Endothelial cell of umbilical vein (primary cell): ENCODE measurements around the gene AKAP13. TPM values are rescaled to one million over a fixed set of nuclear protein-coding genes. Genes with fewer than 3 reads are reported as not detected.

Experiments used
- BruUV-seq: library from RNA; stranded (reverse); fragments of 400-500 nt; replicated peaks from 2 replicates; lab custom pipeline; 2021; lab: Mats Ljungman, UMichigan
- CTCF ChIA-PET: fragments of 300-600, 350-600 bp; sonication (Branson Sonifier 250); formaldehyde crosslinking; loops from one replicate; lab custom pipeline; 2021; ENCODE audit warnings: antibody characterized with exemption, inconsistent platforms; lab: Charles Lee
- POLR2A ChIA-PET: fragments of 300-600, 350-600 bp; sonication (Branson Sonifier 250); formaldehyde crosslinking; loops from one replicate; lab custom pipeline; 2021; ENCODE audit warnings: antibody characterized with exemption, inconsistent platforms; lab: Charles Lee
- DNase-seq: peaks from one replicate; pipeline ENCODE4 v3.0.0-alpha.2; 2011; ENCODE audit warnings: low read depth, low spot score
- FAIRE-seq: peaks from 2 replicates; lab custom pipeline; 2011; peaks lifted over from hg19 to GRCh38; lab: Jason Lieb, UNC
- H2AFZ ChIP-seq: 2 replicates; pipeline ENCODE4 v1.6.0; 2012; ENCODE audit warnings: low read depth, low read length, control low read depth, inconsistent platforms
- H3K27ac ChIP-seq: 2 replicates; pipeline ENCODE4 v1.5.1; 2011; ENCODE audit warnings: low read depth, mild to moderate bottlenecking, control low read depth, low read length, moderate library complexity; ENCODE audit not compliant: insufficient read depth
- H3K27me3 ChIP-seq, 2 experiments: 2 replicates each; pipeline versions ENCODE4 v1.6.0 to v1.6.1; 2011; ENCODE audit warnings: low read length in 2 of 2, mixed read lengths in 1 of 2; ENCODE audit not compliant: control insufficient read depth in 2 of 2, insufficient read depth in 2 of 2
- H3K36me3 ChIP-seq, 2 experiments: 2 replicates in 1 of 2; 3 replicates in 1 of 2; pipeline ENCODE4 v1.5.1; 2011; ENCODE audit warnings: low read length in 2 of 2, mild to moderate bottlenecking in 1 of 2, moderate library complexity in 1 of 2; ENCODE audit not compliant: control insufficient read depth in 2 of 2, insufficient read depth in 2 of 2; ENCODE audit errors: extremely low read depth in 1 of 2
- H3K4me1 ChIP-seq: 3 replicates; pipeline ENCODE4 v1.5.1; 2011; ENCODE audit warnings: mild to moderate bottlenecking, low read length; ENCODE audit not compliant: control insufficient read depth, insufficient read depth; ENCODE audit errors: extremely low read depth
- H3K4me2 ChIP-seq: 2 replicates; pipeline ENCODE4 v1.6.1; 2011; ENCODE audit warnings: low read length, control low read depth, mixed read lengths; ENCODE audit not compliant: insufficient read depth
- H3K4me3 ChIP-seq, 3 experiments: fragments of 200-600 bp in 1 of 3; sonication (generic), shearing (Covaris generic) in 1 of 3; replicated peaks in 1 of 3; 2 replicates each; pipeline ENCODE4 v1.5.1; 2011 to 2016; ENCODE audit warnings: control low read depth in 3 of 3, low read length in 3 of 3, mild to moderate bottlenecking in 2 of 3, inconsistent platforms in 1 of 3, low read depth in 1 of 3, moderate library complexity in 1 of 3; ENCODE audit not compliant: insufficient read depth in 1 of 3
- H3K79me2 ChIP-seq: 2 replicates; pipeline ENCODE4 v1.6.0; 2012; ENCODE audit warnings: low read length, inconsistent platforms; ENCODE audit not compliant: control insufficient read depth, insufficient read depth
- H3K9ac ChIP-seq: replicated peaks from 2 replicates; pipeline ENCODE3; 2011; ENCODE audit warnings: low read length, control low read depth; ENCODE audit not compliant: insufficient read depth; ENCODE audit errors: extremely low read depth
- H3K9me1 ChIP-seq: replicated peaks from 3 replicates; pipeline ENCODE4 v1.6.0; 2011; ENCODE audit warnings: mild to moderate bottlenecking, low read length; ENCODE audit not compliant: control insufficient read depth, insufficient read depth; ENCODE audit errors: extremely low read depth
- H3K9me3 ChIP-seq: replicated peaks from 2 replicates; pipeline ENCODE4 v1.5.1; 2012; ENCODE audit warnings: low read length, inconsistent platforms; ENCODE audit not compliant: control insufficient read depth, insufficient read depth
- H4K20me1 ChIP-seq: replicated peaks from 2 replicates; pipeline ENCODE3; 2011; ENCODE audit warnings: mild to moderate bottlenecking, low read length; ENCODE audit not compliant: control insufficient read depth, insufficient read depth; ENCODE audit errors: extremely low read depth
- EZH2 ChIP-seq: IDR thresholded peaks from 2 replicates; pipeline ENCODE4 v1.6.1; 2012; ENCODE audit warnings: borderline replicate concordance, low read depth, mild to moderate bottlenecking, moderate library complexity, low read length, inconsistent platforms; ENCODE audit not compliant: severe bottlenecking
- FOS ChIP-seq: IDR thresholded peaks from 2 replicates; pipeline ENCODE4 v1.6.1; 2011; ENCODE audit warnings: mild to moderate bottlenecking, low read length, moderate library complexity, borderline replicate concordance; ENCODE audit not compliant: insufficient read depth
- GATA2 ChIP-seq: IDR thresholded peaks from 2 replicates; pipeline ENCODE4 v1.7.0; 2011; ENCODE audit warnings: low read depth, mild to moderate bottlenecking, moderate library complexity, mixed read lengths, low read length; ENCODE audit not compliant: insufficient read length, insufficient read depth
- JUN ChIP-seq: IDR thresholded peaks from 2 replicates; pipeline ENCODE4 v1.6.1; 2011; ENCODE audit warnings: borderline replicate concordance, low read depth; ENCODE audit not compliant: insufficient read length, insufficient read depth
- MAX ChIP-seq: IDR thresholded peaks from 2 replicates; pipeline ENCODE4 v1.6.1; 2011; ENCODE audit not compliant: insufficient read depth, insufficient read length
- MYC ChIP-seq: IDR thresholded peaks from one replicate; pipeline ENCODE4 v1.6.1; 2011; ENCODE audit warnings: mild to moderate bottlenecking, low read depth, low read length
- POLR2A ChIP-seq: IDR thresholded peaks from 2 replicates; pipeline ENCODE4 v1.6.1; 2012; ENCODE audit warnings: low read depth, mild to moderate bottlenecking, control low read depth, low read length
- POLR2AphosphoS5 ChIP-seq: IDR thresholded peaks from 2 replicates; pipeline ENCODE4 v1.6.1; 2012; ENCODE audit warnings: low read depth, mild to moderate bottlenecking, control low read depth, low read length, moderate library complexity; ENCODE audit not compliant: insufficient read depth
- dilution Hi-C: fragments of 300-500 bp; cut with MboI; formaldehyde crosslinking; loops from one replicate; pipeline ENCODE4 v1.15.0; 2019; ENCODE audit warnings: low sequenced_read_pairs; ENCODE audit not compliant: extremely low pct_ligation_motif_present
- intact Hi-C: fragments of 100-400 bp; cut with micrococcal nuclease; formaldehyde crosslinking; loops from one replicate; pipeline ENCODE4 v1.10.0; 2022
- polyA plus RNA-seq, 4 experiments: library from polyadenylated mRNA; depleted of rRNA in 3 of 4; stranded (reverse) in 3 of 4; unstranded in 1 of 4; fragments of >200 nt; gene quantifications; 2 replicates each; pipeline versions ENCODE4 v1.2.1 to v1.2.3, GENCODE V29; 2011 to 2012; ENCODE audit warnings: missing spikeins in 1 of 4
- total RNA-seq: library from RNA; stranded (reverse); gene quantifications from 2 replicates; pipeline ENCODE4 v1.2.3, GENCODE V29; 2021

Gene AKAP13
- total and polyA plus RNA-seq, 2 donors (not counting 3 experiments of a cell fraction or from before 2014, with no cell fraction given), result 22.8 to 87.8 TPM

- Histone ChIP-seq H3K4me1 (peaks cover 38% of the 10 kb centered on the region), H3K79me2 (peaks cover 77% of the 10 kb centered on the region), H3K4me3 (no peak overlapping the region), H3K9me1 (no peaks in the 10 kb centered on the region), H2AFZ (no peak overlapping the region), H4K20me1 (no peaks in the 10 kb centered on the region), H3K9ac (peak overlapping the region; percentile 76), H3K4me2 (peak overlapping the region; percentile 67), H3K27me3 (no peaks in the 10 kb centered on the region), H3K9me3 (no peaks in the 10 kb centered on the region), H3K36me3 (no peaks in the 10 kb centered on the region), H3K27ac (peak overlapping the region; percentile 77)
- BruUV-seq, result TSS peak; percentile 94
- peak; percentile 95 for FAIRE-seq
- ChIA-PET CTCF (interaction anchor here (0.8 to 5.0 kb wide), 20 partner anchors 10 to 276 kb away, joined by 3 to 107 read pairs (median 6); partner anchors contain the start of gene AKAP13), POLR2A (interaction anchor here (0.7 to 1.5 kb wide), 3 partner anchors 8 to 76 kb away, joined by 3 to 10 read pairs (median 6); partner anchors contain the start of gene AKAP13)
- intact Hi-C loops (loop anchor here (1.0 to 2.0 kb wide), 4 partner anchors 32 to 95 kb away; partner anchors contain the start of gene AKAP13), dilution Hi-C loops (no loop called here)
- peak; percentile 98 for DNase-seq
- TF ChIP-seq MAX (no peak), FOS (peak; percentile 99), POLR2A (no peak), MYC (no peak), POLR2AphosphoS5 (peak; percentile 88), EZH2 (no peak), JUN (peak; percentile 99), GATA2 (peak; percentile 64)
Measured at GRCh38 chr15:85412956-85413854, 32.8 kb downstream of the AKAP13 start.
